CD8-positive, alpha-beta T cell (primary cell): ENCODE results near the gene NKX1-1. TPM values are rescaled to one million over a fixed set of nuclear protein-coding genes. Genes with fewer than 3 reads are reported as not detected.

Source experiments
- total RNA-seq, 46 experiments: library from RNA in 2 of 46; stranded (reverse) in 2 of 46; gene quantifications; one replicate each; pipeline ENCODE4 v1.2.3 and lab custom pipeline; 2021 to 2026

The NKX1-1 gene
- total RNA-seq, 2 experiments from 2014 or later = not detected

Other genes starting within 250 kb of the NKX1-1 start
- gene SPON2, start 233.9 kb downstream of the NKX1-1 start, total RNA-seq = 10 to 100 TPM; 25.1 to 26.4 TPM
- 100 to 1,000 TPM; 129 to 132 TPM for gene CTBP1, start 157.3 kb downstream of the NKX1-1 start, total RNA-seq
- gene MAEA, start 116.6 kb downstream of the NKX1-1 start, total RNA-seq = 10 to 100 TPM; 74.6 to 77.6 TPM
- 10 to 100 TPM; 27.3 to 27.5 TPM for gene UVSSA, start 59.2 kb downstream of the NKX1-1 start, total RNA-seq